ENCODE results near the gene FAM168B. TPM values are rescaled to one million over a fixed set of nuclear protein-coding genes. Genes with fewer than 3 reads are reported as not detected.

FAM168B gene
- total and polyA plus RNA-seq, 2 donors: 24.2 to 31.4 TPM

DNA sequence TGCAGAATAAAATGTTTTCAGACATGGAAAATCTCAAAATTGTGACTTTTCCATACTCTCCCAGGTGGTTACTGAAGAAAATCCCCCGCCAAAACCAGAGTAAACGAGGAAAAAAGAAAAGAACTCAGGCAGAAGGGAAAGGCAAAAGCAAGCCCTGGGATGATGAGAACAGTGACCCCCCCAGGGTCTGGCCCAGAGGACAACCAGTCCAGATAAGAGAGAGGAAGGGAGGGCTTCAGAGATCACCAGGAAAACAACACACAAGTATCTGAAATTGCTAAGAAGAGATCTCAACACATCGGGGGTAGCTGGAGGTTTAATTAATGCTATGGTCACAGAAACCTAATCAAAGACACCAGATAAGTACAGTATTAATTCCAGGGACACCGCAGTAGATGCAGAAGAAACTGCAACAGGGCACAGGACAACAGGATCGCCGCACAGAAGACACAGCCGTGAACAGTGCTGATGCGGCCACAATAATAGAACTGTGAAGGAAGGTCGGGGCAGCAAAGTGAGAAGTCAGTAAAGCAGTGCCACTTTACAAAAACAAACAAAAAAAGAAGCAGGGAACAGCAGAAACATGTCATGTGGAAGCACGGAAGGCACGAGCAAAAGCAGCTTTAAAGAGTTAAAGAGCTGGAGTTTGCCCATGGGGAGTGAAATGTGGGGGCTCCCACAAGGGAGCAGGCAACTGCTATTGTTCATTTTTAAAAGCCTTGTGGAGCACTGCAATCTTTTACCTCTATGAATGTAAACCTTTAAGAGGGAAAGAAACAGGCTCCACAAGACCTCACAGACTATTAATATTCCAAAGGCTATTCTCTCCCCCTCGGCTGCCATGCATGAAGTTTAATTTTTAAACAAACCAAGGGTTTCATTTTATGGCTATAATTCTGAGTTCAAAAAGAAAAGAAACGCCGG is 28.4 kb downstream of the FAM168B start:
- Histone ChIP-seq H3K4me1 (ENCODE audit: control insufficient read depth in 2 of 2, insufficient read depth in 2 of 2, low read length in 2 of 2) (no peaks in the 10 kb centered on the region), H3K27ac (ENCODE audit: low read depth in 1 of 2, low read length in 1 of 2) (no peak overlapping the region), H3K36me3 (ENCODE audit: control insufficient read depth in 2 of 2, insufficient read depth in 2 of 2, low read length in 1 of 2) (peaks cover 37 to 55% of the 10 kb centered on the region in 2 donors), H3K27me3 (ENCODE audit: control insufficient read depth in 2 of 2, insufficient read depth in 1 of 2, low read length in 1 of 2) (no peaks in the 10 kb centered on the region), H3K4me3 (ENCODE audit: low read length in 2 of 2) (no peak overlapping the region), H3K9me3 (ENCODE audit: control insufficient read depth in 2 of 2, insufficient read depth in 1 of 2, low read length in 1 of 2) (peaks cover 0 to 1% of the 10 kb centered on the region in 2 donors)
- no peak for DNase-seq (ENCODE audit: low read depth in 6 of 9, low spot score in 9 of 9)
- 96% methylated on average over 14 of the region's 14 CpGs for WGBS

DNA sequence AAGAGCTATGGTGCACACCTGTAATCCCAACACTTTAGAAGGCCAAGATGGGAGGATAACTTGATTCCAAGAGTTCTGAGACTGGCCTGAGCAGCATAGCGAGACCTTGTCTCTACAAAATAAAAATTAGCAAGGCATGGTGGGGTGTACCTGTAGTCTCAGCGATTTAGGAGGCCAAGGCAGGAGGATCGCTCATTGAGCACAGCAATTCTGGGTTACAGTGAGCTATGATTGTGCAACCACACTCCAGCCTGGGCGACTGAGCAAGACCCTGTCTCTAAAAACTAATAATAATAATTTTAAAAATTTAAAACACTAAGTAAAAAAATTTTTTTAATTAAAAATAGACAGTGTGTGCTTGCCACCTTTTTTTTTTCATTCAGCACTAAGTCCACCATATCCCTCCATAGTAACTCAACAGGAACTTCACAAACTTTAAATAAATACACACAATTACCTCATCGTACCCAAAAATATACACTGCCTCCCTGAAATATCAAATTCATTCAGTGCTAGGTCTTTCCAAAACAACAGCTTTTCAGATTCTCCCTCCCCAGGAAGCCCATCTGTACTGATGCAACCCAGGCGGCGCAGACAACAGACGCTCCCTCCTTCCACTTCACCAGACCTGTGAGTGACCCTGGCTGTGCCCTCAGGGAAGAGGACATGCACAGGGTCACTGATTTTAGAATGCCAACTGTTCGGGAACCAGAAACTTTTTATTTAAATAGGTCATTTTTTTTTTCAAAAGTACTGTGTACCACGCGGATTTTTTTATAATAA is 29.6 kb downstream of the FAM168B start:
- no peak overlapping the region for H3K4me3 ChIP-seq (ENCODE audit: low read length in 2 of 2)
- no peak for DNase-seq (ENCODE audit: low read depth in 6 of 9, low spot score in 9 of 9)
- H3K4me1 ChIP-seq (ENCODE audit: control insufficient read depth in 2 of 2, insufficient read depth in 2 of 2, low read length in 2 of 2): no peaks in the 10 kb centered on the region
- H3K36me3 ChIP-seq (ENCODE audit: control insufficient read depth in 2 of 2, insufficient read depth in 2 of 2, low read length in 1 of 2): peaks cover 41 to 56% of the 10 kb centered on the region in 2 donors
- WGBS: 98% methylated on average over 11 of the region's 11 CpGs
- H3K27me3 ChIP-seq (ENCODE audit: control insufficient read depth in 2 of 2, insufficient read depth in 1 of 2, low read length in 1 of 2): no peaks in the 10 kb centered on the region
- no peak overlapping the region for H3K27ac ChIP-seq (ENCODE audit: low read depth in 1 of 2, low read length in 1 of 2)
- peaks cover 0 to 1% of the 10 kb centered on the region in 2 donors for H3K9me3 ChIP-seq (ENCODE audit: control insufficient read depth in 2 of 2, insufficient read depth in 1 of 2, low read length in 1 of 2)

DNA sequence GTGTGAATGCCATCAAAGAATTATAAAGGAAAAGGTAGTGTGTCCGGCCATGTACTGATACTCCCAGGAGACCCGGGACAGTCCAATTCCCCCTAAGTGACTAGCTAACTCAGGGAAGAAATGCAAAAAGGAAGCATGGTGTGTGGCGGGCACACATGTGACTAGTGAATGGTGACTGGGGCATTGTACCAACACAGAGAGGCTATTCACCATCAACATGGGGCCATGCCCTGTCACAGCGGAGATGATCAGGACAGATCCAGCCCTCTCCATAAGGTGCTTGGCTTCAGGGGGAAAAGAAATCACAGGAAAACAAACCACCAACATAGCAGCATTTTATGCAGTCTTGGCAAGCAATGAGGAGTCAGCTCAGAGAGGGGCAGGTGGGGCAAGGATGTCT is 34.3 kb downstream of the FAM168B start:
- DNase-seq (ENCODE audit: low read depth in 6 of 9, low spot score in 9 of 9): no peak
- no peak overlapping the region for H3K27ac ChIP-seq (ENCODE audit: low read depth in 1 of 2, low read length in 1 of 2)
- H3K4me3 ChIP-seq (ENCODE audit: low read length in 2 of 2): no peak overlapping the region
- no peaks in the 10 kb centered on the region for H3K27me3 ChIP-seq (ENCODE audit: control insufficient read depth in 2 of 2, insufficient read depth in 1 of 2, low read length in 1 of 2)
- H3K36me3 ChIP-seq (ENCODE audit: control insufficient read depth in 2 of 2, insufficient read depth in 2 of 2, low read length in 1 of 2): peaks cover 63% of the 10 kb centered on the region in 2 donors
- peaks cover 0 to 1% of the 10 kb centered on the region in 2 donors for H3K9me3 ChIP-seq (ENCODE audit: control insufficient read depth in 2 of 2, insufficient read depth in 1 of 2, low read length in 1 of 2)
- 97% methylated on average over 4 of the region's 4 CpGs for WGBS
- H3K4me1 ChIP-seq (ENCODE audit: control insufficient read depth in 2 of 2, insufficient read depth in 2 of 2, low read length in 2 of 2): peaks cover 0 to 4% of the 10 kb centered on the region in 2 donors

DNA sequence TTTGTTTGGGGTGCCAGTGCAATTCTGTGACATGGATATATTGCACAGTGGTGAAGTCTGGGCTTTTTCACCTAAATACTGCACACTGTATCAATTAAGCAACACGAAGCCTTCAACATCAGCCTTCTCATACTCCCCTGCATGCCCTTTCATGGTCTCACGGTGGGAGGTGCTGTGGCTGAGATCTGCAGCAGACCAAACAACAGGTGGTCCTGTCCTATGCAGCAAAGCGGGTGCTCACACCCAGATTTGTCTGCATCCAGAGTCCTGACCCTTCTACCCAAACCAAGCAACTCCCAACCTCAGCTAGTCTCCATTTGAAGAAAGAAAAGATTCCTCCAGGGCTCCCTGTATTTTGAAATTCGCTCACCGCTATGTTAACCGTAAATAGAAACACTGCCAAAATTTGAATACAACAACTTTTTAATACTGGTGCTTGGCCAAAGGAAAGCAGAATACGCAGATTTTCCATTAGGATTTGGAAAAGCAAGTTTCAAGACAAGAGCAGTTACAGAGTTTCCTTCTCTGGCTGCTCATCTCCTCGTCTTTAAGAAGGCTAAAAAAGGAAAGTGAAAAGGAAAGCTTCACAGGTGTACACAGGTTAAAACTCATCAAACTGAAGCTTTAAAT is 34.9 kb downstream of the FAM168B start:
- H3K9me3 ChIP-seq (ENCODE audit: control insufficient read depth in 2 of 2, insufficient read depth in 1 of 2, low read length in 1 of 2): peaks cover 0 to 1% of the 10 kb centered on the region in 2 donors
- peaks cover 61 to 66% of the 10 kb centered on the region in 2 donors for H3K36me3 ChIP-seq (ENCODE audit: control insufficient read depth in 2 of 2, insufficient read depth in 2 of 2, low read length in 1 of 2)
- 90% methylated on average over 8 of the region's 8 CpGs for WGBS
- no peak overlapping the region for H3K4me3 ChIP-seq (ENCODE audit: low read length in 2 of 2)
- H3K27ac ChIP-seq (ENCODE audit: low read depth in 1 of 2, low read length in 1 of 2): no peak overlapping the region
- H3K27me3 ChIP-seq (ENCODE audit: control insufficient read depth in 2 of 2, insufficient read depth in 1 of 2, low read length in 1 of 2): no peaks in the 10 kb centered on the region
- DNase-seq (ENCODE audit: low read depth in 6 of 9, low spot score in 9 of 9): no peak
- H3K4me1 ChIP-seq (ENCODE audit: control insufficient read depth in 2 of 2, insufficient read depth in 2 of 2, low read length in 2 of 2): peaks cover 0 to 4% of the 10 kb centered on the region in 2 donors

DNA sequence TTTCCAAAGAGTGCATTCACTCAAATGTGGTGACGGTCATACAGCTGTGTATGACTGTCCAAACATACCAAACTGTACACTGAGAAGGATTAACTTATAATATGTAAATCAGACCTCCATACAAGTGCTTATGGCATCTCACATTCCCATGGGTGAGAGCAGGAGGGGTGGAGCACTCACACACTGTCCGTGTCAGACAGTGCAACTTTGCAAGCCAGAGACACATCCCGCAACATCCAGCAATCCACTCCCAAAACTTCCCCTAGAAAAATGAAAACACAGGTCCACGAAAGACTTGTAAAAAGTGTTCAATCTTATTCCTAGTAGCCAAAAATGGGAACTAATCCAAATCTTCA is 36.4 kb downstream of the FAM168B start:
- Histone ChIP-seq H3K4me1 (ENCODE audit: control insufficient read depth in 2 of 2, insufficient read depth in 2 of 2, low read length in 2 of 2) (peaks cover 0 to 4% of the 10 kb centered on the region in 2 donors), H3K4me3 (ENCODE audit: low read length in 2 of 2) (no peak overlapping the region), H3K9me3 (ENCODE audit: control insufficient read depth in 2 of 2, insufficient read depth in 1 of 2, low read length in 1 of 2) (no peaks in the 10 kb centered on the region), H3K27ac (ENCODE audit: low read depth in 1 of 2, low read length in 1 of 2) (no peak overlapping the region), H3K36me3 (ENCODE audit: control insufficient read depth in 2 of 2, insufficient read depth in 2 of 2, low read length in 1 of 2) (peaks cover 65 to 72% of the 10 kb centered on the region in 2 donors), H3K27me3 (ENCODE audit: control insufficient read depth in 2 of 2, insufficient read depth in 1 of 2, low read length in 1 of 2) (no peaks in the 10 kb centered on the region)
- WGBS: 96% methylated on average over 4 of the region's 4 CpGs
- DNase-seq (ENCODE audit: low read depth in 6 of 9, low spot score in 9 of 9): no peak

DNA sequence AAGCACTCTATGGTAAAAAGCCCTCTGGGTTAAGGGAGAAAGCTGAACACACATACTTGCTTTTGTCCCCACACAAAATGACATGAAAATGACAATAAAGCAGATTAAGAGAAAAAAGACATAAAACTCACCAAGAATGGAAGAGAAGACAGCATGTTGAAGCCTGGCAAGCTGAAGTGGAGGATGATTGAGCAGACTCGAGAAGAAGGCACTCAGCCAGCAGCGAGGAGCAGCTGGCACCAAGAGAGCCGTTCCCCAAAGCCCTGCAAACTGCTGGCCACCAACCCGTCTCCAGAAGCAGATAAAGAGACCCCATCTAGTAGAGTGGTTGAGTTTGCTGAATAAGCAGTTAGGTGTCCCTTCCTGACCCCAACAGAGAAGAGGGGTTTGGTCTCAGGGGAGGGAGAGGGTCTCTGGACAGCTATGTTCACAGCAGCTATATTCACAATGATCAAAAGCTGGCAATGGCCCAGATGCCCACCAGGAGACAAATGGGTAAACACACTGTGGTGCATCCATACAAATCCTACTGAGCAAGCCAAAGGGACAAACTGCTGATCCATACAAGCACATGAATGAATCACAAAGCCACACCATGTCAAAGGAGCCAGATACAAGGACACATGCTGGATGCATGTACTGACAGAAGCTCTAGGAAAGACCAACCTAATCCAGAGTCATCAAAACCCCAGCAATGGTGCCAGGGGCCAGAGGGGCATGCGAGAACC is 36.9 kb downstream of the FAM168B start:
- Histone ChIP-seq H3K9me3 (ENCODE audit: control insufficient read depth in 2 of 2, insufficient read depth in 1 of 2, low read length in 1 of 2) (no peaks in the 10 kb centered on the region), H3K36me3 (ENCODE audit: control insufficient read depth in 2 of 2, insufficient read depth in 2 of 2, low read length in 1 of 2) (peaks cover 67 to 75% of the 10 kb centered on the region in 2 donors), H3K27me3 (ENCODE audit: control insufficient read depth in 2 of 2, insufficient read depth in 1 of 2, low read length in 1 of 2) (no peaks in the 10 kb centered on the region), H3K4me3 (ENCODE audit: low read length in 2 of 2) (no peak overlapping the region), H3K27ac (ENCODE audit: low read depth in 1 of 2, low read length in 1 of 2) (no peak overlapping the region), H3K4me1 (ENCODE audit: control insufficient read depth in 2 of 2, insufficient read depth in 2 of 2, low read length in 2 of 2) (peaks cover 0 to 4% of the 10 kb centered on the region in 2 donors)
- WGBS: 92% methylated on average over 5 of the region's 5 CpGs
- no peak for DNase-seq (ENCODE audit: low read depth in 6 of 9, low spot score in 9 of 9)

DNA sequence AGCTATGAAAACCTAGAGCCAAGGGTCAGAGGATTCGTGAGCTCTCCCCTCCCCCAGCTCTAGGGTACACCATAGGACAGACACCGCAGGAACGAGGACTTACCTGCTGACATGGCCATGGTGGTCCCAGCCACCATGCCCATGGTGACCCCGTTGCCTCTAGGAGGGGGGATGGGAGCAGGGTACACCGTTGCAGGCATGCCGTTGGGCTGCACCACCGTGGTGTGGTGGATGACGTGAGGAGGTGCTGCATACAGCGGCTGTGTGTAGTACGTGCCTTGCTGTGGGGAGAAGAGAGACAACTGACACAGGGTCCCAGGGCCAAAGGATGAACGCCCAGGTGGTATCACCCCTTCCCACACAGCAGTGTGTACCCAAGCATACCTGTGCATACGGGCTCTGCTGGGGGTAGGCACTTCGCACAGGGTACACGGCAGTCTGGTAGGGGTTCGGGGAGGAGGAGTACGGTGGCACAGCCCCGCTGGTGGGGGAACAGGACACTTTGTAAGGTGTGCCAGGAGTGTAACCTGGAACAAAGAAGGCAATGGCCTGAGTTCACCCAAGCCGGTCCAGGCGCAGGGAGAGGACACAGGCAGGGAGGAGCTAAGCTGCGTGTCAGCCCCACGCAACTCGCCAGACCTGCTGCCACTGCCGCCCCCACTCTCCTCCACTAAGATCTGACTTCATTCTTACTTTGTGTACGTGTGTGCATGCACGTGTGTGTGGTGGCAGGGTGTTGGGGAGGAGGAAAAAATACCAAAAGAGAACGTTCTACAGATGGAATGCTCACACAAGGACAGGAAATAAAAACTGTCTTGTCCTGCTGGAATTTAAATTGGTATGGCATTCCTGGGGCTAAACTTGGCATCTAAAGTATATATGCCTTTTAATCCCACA is 37.8 kb downstream of the FAM168B start:
- WGBS: 98% methylated on average over 26 of the region's 26 CpGs

DNA sequence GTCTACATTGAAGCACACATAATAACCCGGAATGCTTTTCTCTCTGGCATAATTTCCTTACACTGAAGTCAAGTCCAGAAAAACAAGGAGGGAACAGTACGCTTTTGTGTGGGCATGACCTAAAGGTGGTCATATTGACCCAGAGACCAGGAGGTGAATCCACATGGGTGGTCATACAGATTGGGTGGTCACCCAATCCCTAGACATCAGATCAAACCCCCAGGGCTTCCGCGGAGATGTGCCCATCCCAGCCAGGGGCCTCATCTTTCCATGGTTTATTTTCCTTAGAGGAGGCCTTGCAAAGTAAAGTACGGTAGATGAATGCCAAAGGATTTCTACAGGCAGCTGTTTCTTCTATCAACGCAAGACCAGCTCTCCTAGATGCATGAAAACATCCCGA is 38.8 kb downstream of the FAM168B start:
- Histone ChIP-seq H3K36me3 (ENCODE audit: control insufficient read depth in 2 of 2, insufficient read depth in 2 of 2, low read length in 1 of 2) (peaks cover 81 to 82% of the 10 kb centered on the region in 2 donors), H3K27ac (ENCODE audit: low read depth in 1 of 2, low read length in 1 of 2) (no peak overlapping the region), H3K9me3 (ENCODE audit: control insufficient read depth in 2 of 2, insufficient read depth in 1 of 2, low read length in 1 of 2) (no peaks in the 10 kb centered on the region), H3K4me1 (ENCODE audit: control insufficient read depth in 2 of 2, insufficient read depth in 2 of 2, low read length in 2 of 2) (peaks cover 0 to 4% of the 10 kb centered on the region in 2 donors), H3K27me3 (ENCODE audit: control insufficient read depth in 2 of 2, insufficient read depth in 1 of 2, low read length in 1 of 2) (no peaks in the 10 kb centered on the region), H3K4me3 (ENCODE audit: low read length in 2 of 2) (no peak overlapping the region)
- DNase-seq (ENCODE audit: low read depth in 6 of 9, low spot score in 9 of 9): no peak
- WGBS: 96% methylated on average over 7 of the region's 7 CpGs

More for the DNA sequence above, 37.8 kb downstream of the FAM168B start:
- Histone ChIP-seq H3K4me1 (ENCODE audit: control insufficient read depth in 2 of 2, insufficient read depth in 2 of 2, low read length in 2 of 2) (peaks cover 0 to 4% of the 10 kb centered on the region in 2 donors), H3K27me3 (ENCODE audit: control insufficient read depth in 2 of 2, insufficient read depth in 1 of 2, low read length in 1 of 2) (no peaks in the 10 kb centered on the region), H3K9me3 (ENCODE audit: control insufficient read depth in 2 of 2, insufficient read depth in 1 of 2, low read length in 1 of 2) (no peaks in the 10 kb centered on the region), H3K27ac (ENCODE audit: low read depth in 1 of 2, low read length in 1 of 2) (no peak overlapping the region), H3K36me3 (ENCODE audit: control insufficient read depth in 2 of 2, insufficient read depth in 2 of 2, low read length in 1 of 2) (peaks cover 76 to 82% of the 10 kb centered on the region in 2 donors), H3K4me3 (ENCODE audit: low read length in 2 of 2) (no peak overlapping the region)
- DNase-seq (ENCODE audit: low read depth in 6 of 9, low spot score in 9 of 9): no peak

All from thymus (tissue), 11 donors.